GM21381 (cell line): ENCODE results near the gene PLP2.

Experiments
- ATAC-seq: cut with Tn5 transposase; IDR thresholded peaks from one replicate; pipeline ENCODE4 v1.9.1; 2021; ENCODE audit warnings: mild to moderate bottlenecking, moderate library complexity; ENCODE audit not compliant: unreplicated experiment

The PLP2 gene

DNA sequence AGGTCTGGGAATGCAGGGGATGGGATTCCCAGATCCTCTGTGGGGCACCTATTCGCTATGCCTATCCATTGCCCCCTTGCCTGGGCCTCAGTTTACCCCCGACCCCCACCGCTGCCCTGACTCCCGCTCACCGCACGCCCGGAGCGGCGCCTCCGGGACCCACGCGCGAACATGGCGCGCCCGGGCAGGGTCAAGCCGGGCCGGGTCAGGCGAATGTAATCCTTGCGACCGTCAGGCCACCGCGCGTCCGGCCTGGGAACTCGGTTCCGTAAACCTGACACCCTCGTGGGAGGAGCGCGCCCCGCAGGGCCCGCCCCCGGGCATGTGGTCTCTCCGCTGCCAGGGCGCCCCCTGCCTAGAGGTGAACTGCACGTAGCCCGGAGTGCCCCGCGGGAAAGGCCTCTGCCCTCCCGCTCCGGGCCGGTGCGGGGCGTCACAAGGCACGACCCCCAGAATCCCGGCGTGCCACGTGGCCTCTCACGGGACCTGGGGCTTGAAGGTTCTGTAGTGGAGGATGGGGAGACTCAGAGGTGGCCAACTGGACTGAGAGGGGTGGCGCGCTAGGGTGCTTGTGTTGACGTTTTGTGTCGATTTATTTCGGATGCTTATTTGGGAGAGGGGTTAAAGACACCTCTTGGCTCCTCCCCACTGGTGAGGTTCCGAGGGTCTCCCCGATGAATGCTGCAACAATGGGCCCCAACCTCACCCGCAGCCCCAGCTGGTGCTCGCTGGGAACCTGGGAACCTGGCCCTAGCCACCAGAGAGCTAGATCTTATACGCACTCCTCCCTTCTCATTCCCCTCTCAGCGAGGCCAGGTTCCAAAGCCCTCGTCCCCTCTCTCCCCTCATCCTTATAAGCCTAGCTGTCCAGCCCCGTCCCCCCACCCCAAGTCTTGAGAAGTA lies 14.7 kb downstream of the PLP2 start, which contains the start of gene PRICKLE3:
Gene PRICKLE3, minus strand, starts transcription at position 249 of the 903 bp plus-strand sequence. Its CDS starts 76 bp downstream, at position 173.
- ATAC-seq, result no peak

DNA sequence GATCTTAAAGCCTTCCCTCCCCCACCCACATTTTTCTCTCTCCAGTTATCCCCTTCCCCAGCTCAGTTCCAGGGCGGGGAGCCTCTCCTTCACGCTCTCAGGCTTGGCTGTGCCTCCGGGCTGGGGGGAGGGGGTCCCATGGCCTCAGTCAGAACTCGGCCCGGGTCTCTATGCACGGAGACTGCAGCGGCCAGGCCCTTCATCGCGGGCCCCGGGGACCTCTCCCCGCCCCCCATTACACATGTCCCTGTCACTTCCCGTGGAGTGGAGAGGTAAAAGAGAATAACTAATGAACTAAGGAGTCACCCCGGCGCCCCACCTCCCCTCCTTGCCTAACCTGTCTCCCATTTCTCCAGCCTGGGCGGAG lies 15.3 kb downstream of the PLP2 start:
- no peak for ATAC-seq

DNA sequence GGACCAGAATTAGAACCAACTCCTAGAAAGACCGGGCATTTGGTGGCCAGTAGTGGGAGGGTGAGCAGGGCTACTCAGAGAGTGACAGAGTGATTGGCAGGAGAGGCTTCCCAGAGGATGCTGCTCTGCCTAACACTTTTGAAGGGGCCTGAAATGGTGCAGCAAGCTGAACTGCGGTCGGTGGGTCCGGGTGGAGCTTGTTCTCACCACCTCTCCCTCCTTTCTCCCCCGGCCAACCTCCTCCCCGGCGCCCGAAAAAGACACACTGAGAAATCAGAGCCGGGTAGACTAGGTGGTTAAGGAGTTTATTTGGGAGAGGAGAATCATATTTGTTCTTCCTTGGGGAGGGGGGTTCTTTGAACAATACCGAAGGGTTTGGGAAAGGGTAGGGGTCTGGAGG lies 15.8 kb downstream of the PLP2 start:
- ATAC-seq, result no peak

DNA sequence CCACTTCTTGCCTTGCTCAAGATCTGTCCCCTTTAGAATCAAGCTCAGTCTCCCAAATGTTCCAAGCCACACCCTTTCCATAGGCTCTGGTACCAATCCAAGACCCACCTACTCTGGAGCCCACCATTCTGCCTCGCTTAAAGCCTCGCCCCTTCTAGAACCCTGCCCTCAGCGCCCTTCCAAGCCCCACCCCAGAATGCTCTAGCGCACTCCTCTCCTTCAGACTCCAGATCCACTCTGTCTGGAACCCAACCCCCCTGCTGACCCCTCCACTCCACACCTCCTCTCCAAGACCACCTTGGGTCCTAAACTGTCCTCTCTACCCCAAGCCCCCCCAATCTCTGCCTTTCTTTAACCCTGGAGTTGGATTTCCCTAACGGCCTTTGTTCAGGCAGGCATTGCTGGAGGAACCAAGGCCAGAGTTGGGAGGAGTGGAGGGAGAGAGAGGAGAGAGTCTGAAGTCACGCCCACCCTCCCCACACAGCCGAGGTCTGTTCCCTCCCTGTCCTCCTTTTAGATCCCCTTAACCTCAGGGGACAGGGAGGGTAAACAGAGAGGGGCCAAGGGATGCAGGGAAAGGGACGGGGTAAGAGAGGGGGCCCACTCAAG lies 16.9 kb downstream of the PLP2 start:
- no peak for ATAC-seq

DNA sequence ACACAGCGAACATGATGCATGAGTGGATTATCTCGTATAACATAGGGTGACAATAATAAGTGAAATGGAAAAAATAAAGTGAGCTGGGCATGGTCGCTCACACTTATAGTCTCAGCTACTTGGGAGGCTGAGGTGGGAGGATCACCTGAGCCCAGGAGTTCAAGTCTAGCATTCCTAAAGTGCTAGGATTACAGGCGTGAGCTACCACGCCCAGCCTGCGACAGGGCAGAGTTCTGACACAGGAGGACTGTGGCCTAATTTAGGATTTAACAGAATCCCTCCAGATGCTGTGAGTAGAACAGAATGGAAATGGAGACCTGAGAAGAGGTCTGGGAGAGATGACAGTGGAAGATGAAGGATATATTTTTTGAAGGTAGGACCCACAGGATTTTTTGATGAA lies 17.9 kb downstream of the PLP2 start:
- no peak for ATAC-seq

DNA sequence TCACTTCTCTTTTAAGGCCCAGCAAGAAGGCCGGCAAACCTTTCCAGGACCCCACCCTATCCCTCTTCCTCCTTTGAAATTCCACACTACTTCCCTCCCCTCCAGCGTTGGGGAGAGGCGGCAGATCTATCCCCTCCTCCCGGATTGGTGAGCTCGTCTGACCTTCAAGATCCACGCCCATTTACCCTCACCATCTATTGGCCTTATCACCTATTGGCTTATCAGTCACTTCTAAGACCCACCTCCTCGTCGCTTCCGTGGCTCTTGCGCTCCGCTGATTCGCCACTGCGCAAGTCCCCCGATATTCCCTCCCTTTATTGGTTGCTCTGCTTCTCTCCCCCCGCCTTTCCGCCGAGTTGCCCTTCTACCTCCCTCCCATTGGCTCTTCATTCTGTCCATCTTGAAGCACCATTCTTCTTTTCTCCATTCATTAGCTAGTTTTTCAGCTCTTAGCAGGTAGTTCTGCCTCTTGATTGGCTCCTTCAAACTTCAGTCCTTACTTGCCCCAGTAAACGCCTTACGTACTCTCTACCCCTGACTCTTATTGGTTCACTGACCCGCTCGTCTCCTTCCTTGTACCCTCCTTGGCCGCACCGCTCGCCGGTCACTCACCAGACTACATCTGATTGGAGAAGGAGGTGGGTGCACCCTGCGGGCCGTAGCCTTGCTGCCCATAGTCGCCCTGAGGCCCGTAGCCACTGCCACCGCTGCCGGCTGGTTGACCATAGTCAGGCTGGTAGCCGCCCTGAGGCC lies 19.3 kb downstream of the PLP2 start:
- peak; percentile 88 for ATAC-seq

DNA sequence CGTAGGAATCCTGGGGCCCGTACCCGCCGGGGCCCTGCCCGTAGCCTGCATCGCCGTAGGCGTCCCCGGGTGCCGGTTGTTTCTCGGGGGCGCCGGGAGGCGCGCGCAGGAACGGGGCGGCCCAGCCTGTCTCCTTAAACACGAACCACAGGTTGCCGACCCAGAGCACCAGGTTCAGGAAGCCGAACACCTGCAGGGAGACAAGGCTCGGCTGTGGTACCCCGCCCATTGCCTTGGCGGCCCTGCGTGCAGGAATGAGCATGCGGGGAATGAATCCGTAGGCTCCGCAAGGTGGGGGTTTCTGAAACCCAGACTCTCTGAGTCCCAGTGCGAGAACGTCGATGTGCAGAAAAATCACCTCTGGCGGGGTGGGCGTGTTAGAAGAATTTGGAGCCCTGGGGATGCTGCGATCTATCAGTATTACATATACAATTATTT lies 19.9 kb downstream of the PLP2 start:
- no peak for ATAC-seq

DNA sequence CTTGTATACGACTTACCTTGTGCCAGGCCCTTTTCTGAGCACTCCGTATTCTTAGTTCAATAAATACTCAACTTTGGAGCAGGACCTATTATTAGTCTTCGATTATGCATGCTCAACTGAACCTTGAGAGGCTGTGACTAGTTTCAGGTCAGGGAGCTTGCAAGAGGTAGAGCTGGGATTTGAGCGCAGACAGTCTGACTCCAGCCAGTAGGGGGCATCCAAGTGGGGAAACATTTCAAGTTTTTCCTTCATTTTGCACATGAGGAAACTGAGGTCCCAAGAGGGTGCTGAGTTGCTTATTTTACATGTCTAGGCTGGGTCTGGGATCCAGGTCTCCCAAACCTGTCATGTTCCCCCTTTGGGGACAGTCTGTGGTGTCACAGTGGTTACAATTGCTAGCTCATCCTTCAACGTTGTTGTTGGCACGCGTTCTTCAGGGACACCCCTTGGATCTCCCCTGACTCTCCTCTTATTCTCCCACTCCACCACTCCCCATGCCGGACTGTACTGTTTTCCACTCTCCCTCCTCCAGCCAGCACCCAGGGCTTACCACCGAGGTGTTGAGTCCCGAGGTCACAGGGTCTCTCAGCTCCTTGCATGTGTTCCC lies 21.1 kb downstream of the PLP2 start:
- ATAC-seq, result no peak

DNA sequence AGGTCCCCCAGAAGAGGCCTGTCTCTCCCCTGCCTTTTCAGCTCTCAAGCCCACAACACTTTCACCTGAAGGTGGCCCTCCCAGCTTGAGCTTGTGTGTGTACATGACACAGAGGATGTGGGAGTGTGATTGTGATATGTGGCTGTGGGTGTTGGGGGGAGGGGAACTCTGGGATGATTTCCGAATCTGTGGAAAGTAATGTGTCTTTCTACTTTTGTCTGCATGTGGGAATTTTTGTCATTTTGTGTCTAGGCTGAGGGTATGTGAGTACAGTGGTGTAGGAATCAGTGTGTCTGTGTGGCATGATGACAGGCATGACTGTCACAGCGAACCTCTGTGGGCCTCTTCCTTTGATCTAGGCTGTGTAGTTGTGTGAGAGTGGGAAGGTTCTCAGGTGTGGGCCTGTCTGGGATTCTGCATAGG lies 21.9 kb downstream of the PLP2 start:
- ATAC-seq, result no peak

DNA sequence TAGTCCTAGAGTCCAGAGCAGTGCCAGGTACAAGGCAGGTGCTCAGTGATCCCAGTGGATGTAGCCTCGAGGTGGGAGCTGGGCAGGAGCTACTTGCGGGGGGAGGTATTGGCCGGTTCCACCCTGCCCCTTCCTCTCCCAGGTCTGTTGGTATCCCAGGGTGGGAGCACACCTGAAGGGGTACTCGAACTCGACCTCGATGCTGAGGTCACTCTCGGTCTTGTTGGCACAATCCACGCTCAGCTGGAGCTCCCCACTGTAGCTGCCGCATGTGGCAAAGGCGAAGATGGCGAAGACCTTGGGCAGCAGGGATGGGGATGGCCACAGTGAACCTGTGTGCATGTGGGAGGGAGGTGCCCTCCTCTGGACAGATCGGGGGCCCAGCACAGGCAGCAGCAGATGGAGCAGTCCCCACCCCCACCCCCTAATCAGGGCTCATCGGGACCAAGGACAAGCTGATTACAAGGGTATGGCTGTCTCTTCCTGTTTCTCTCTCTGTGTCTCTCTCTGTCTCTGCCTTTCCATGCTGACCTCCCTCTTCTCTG lies 25.9 kb downstream of the PLP2 start:
- ATAC-seq, result no peak

DNA sequence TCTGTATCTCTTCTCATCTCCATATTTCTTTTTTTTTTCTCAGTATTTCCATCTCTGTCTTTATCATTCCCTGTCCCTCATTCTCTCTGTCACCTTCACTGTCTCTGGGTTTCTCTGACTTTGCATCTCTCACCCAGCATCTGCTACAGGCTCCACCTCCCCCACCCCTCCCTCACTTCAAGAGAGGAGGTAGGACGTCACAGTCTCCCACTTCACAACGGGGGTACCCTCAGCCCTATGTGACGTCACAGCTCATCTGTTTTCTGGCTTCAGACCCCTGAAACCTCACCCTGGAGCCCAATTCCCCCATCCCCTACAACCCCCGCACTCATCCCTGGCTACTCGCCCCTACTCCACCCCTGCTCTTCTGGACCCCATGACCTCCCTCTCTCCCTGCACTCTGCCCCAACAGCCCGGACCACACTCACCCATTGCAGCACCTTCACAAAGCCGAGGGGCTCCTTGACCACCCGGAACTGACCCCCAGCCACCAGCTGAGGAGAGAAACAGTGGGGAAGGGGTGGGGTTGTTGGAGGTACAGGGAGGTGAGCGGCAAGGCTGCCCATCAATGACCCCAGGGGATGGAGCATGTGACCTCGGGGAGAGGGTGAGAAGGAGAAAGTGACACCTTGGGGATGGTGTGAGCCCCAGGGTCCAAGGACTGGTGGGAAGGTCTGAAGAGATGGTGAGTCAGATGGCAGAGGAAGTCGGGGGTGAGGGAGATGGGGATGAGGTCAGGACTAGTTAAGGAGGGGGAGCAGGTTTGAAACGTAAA lies 27.0 kb downstream of the PLP2 start:
- ATAC-seq, result no peak

DNA sequence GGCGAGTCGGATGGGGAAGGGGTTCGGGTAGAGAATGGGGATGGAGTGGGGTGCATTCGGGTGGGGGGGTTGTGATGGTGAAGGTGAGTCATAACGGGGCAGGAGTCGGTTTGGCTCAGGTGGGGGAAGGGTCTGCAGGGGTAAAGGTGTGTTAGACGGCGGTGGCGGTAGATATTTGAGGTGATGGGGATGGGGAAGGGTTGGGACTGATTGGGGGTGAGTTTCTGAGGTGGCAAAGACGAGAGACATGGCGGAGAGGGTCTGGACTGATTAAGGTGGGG lies 27.6 kb downstream of the PLP2 start:
- no peak for ATAC-seq

DNA sequence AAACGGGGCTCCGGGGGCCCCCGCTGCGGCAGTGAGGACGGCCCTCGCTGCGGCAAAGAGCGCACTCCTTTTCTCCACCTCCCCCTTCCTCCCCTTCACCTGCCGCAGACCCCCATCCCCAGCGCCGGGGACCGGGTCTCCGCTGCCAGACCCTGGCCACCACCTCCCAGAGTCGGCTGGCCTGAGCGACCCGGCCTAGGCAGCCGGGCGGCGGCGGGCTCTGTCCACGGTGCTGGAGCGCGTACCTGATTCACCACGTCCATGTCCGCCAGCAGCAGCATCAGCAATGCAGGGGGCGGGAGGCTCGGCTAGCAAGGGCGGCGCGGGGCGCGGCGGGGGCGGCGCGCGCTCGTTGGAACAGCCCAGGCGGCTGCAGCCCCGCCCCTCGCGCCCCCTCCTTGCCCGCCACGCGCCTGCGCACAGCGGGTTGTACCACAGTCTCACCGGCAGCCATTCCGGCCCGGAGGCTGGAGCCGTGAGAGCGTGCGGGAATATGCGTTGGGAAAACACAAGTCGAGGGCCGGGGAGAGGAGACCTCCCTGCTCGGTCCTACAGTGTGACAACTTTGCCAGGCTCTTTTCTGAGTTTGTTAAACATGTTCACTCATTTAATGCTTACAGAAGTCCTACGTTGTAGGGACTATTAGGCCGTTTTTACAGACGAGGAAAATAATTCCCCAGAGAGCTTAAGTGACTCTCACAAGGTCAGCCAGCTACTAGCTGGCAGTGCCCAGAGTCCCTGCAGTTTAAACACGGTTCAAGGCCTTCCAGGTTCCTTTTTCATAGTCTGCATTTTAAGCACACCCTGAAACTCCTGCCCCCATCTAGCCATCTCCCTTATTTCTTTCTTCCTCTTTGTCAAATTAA lies 28.4 kb downstream of the PLP2 start, which contains the start of gene SYP:
Gene SYP, minus strand, starts transcription at position 288 of the 866 bp plus-strand sequence. Its CDS starts 7 bp downstream, at position 281.
- ATAC-seq, result peak; percentile 97

DNA sequence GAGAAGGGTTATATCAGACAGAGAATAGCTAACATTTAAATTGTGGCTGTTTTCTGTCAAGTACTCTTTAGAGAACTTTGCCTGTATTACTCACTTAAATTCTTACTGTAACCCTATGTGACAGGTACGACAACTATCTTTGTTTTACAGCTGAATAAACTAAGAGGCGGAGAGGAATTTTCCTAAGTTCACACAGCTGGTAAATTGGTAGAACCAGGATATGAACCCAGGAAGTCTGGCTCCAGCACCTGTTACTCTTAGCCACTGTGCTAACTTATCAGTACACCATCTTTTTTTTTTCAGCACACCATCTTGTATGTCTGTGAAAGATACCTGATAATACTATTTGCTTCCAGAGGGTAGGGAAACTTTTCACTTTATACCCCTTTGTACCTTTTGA lies 30.3 kb downstream of the PLP2 start:
- ATAC-seq, result no peak

DNA sequence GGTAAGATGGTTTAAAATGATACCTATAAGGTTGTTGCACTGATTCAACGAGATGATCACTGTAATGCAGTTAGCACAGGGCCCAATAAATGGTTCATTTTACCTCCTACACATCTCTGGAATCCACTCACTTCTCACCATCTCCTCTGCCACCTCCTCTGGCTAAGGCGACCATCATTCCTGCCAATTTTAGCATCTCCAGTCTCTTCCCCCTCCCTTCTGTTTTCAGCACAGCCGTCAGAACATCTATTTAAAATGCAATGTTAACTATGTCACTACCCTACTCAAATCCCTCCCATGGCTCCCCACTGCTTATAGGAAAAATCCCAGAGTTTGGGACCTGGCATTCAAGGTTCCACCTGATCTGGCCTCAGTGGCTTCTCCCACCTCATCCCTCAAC lies 31.8 kb downstream of the PLP2 start:
- ATAC-seq, result no peak

DNA sequence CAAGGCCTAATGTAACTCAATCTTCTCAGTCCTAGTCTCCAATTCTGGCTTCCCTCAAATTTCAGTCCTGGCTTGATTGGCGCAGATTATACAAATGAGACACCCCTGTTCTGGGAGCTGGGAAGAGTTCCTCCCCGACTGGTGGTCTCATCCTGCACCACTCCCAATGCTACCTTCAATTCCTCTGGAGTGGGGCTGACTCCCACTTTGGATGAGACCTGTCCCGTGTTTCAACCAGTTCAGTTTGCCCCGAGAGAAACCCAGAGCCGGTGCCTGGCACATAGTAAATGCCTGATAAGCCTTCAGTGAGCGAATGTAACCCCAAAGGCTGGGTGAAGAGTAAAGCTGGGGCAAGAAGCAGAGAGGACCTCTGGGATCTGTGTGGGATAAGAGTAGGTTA lies 32.3 kb downstream of the PLP2 start:
- ATAC-seq, result no peak

DNA sequence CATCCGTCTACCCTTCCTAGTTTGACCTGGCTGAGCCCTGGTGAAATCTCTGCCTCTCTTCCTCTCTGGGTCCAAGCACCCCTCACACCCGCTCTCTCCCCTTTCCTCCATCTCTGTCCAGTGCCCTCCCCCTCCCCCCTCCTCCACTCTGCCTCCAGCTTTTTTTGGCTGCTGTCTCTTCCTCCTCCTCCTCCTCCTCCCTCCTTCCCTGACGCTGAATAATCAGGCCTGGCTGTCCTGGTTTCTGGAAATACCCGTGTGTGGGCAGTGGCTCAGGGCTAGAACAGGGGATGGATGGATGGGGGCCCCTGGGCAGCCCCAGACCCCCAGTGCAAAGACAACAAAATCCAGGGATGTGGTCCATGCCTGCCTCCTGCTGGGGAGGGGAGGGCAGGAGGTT lies 33.0 kb downstream of the PLP2 start:
- ATAC-seq, result no peak

DNA sequence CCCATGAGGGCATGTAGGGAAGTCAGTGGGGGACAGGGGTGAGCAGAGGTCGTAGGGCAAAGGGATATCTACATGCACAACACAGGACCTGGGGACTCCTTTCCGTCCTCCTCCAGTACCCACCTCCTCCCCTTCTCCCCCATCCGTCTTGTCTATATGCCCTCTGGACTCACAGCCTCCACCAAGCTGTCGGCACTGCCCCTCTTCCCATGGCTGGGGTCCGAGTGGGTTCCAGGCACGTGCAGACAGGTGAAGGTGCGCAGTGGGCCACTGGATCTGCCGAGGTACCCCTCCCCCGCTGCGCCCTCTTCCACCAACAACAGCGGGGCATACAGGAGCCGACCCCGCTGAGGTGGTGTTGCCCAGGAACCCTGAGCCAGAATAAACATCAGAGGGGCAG lies 33.7 kb downstream of the PLP2 start:
- ATAC-seq, result no peak

DNA sequence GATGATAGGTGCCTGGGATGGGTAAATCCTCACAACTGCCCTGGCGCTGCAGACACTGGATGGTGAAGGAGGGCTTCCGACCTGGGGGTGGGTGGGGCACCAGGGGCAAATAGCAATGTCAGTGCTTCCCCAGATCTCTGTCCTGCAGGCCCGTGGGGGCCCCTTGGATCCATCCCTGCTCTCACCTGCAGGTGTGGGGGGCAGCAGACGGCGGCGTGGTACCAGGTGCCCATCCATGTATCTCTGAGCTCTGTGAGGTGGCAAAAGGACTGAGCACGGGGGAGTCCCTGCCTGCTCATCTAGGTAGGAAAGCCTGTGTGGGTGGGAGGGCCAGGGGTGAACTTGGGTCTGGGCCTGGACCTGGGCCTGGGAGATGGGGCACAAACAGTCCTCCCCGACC lies 34.8 kb downstream of the PLP2 start:
- no peak for ATAC-seq
